Parietal lobe (tissue), 1 donor: ENCODE measurements around the gene TPP1. TPM values are rescaled to one million over a fixed set of nuclear protein-coding genes. Genes with fewer than 3 reads are reported as not detected.

Experiments used
- total RNA-seq: library from RNA; depleted of rRNA; stranded (reverse); fragments of >200 nt; gene quantifications from one replicate; pipeline ENCODE4 v1.2.3, GENCODE V29; 2014

Gene TPP1
- total RNA-seq: 13.1 TPM

GRCh38 chr11:6619004-6619745, at the start of gene TPP1:
Gene TPP1 (minus strand): TSS chr11:6619422. CDS start chr11:6619400, 22 bp downstream.

GRCh38 chr11:6655790-6656583, 36.8 kb upstream of the TPP1 start, which contains the start of gene DCHS1:
Gene DCHS1 (minus strand): TSS chr11:6655809. CDS start chr11:6641613, 14,196 bp downstream.

GRCh38 chr11:6612213-6613041, 6.8 kb downstream of the TPP1 start, which contains the start of gene TAF10:
Gene TAF10 (minus strand): TSS chr11:6612216. CDS start chr11:6612189, 27 bp downstream.

GRCh38 chr11:6603287-6604080, 15.7 kb downstream of the TPP1 start, which contains the start of the genes ILK and RRP8:
Gene ILK (plus strand): TSS chr11:6603774. CDS start chr11:6604272, 498 bp downstream.
Gene RRP8 (minus strand): TSS chr11:6603616. CDS start chr11:6603502, 114 bp downstream.

Other genes starting within 250 kb of the TPP1 start
- gene SMPD1, start 228.9 kb downstream of the TPP1 start, total RNA-seq: 9.1 TPM
- gene APBB1, start 200.3 kb downstream of the TPP1 start, total RNA-seq: 222 TPM
- gene HPX, start 178.4 kb downstream of the TPP1 start, total RNA-seq: 9.7 TPM
- 109 TPM for gene TRIM3, start 145.5 kb downstream of the TPP1 start, total RNA-seq
- gene ARFIP2, start 138.1 kb downstream of the TPP1 start, total RNA-seq: 28.5 TPM
- gene TIMM10B, start 137.9 kb downstream of the TPP1 start, total RNA-seq: 39.4 TPM
- gene DNHD1, start 122.1 kb downstream of the TPP1 start, total RNA-seq: 18.5 TPM
- 25.7 TPM for gene RRP8, start 15.8 kb downstream of the TPP1 start, total RNA-seq
- gene ILK, start 15.6 kb downstream of the TPP1 start, total RNA-seq: 53.5 TPM
- 15.7 TPM for gene TAF10, start 7.2 kb downstream of the TPP1 start, total RNA-seq
- gene DCHS1, start 36.4 kb upstream of the TPP1 start, total RNA-seq: 99.8 TPM
- gene MRPL17, start 63.9 kb upstream of the TPP1 start, total RNA-seq: 23.2 TPM
- 1.6 TPM for gene OR2AG2, start 152.6 kb upstream of the TPP1 start, total RNA-seq
- gene OR2AG1, start 163.6 kb upstream of the TPP1 start, total RNA-seq: not detected
- gene OR6A2, start 180.3 kb upstream of the TPP1 start, total RNA-seq: 2.2 TPM
- not detected for gene OR10A5, start 226.3 kb upstream of the TPP1 start, total RNA-seq
- gene OR10A2, start 243.6 kb upstream of the TPP1 start, total RNA-seq: not detected